Fibroblast of skin of left biceps (primary cell): ENCODE data around the gene VSIG10.
"Not testable (repeated sequence)": the region's sequence is repeated elsewhere in the genome, so short reads cannot be mapped to it uniquely, and the experiment has no call there.

Experiments
- DNase-seq, 2 experiments: peaks; one replicate each; pipeline ENCODE4 v3.0.0-alpha.2; 2013; ENCODE audit warnings: low read depth in 2 of 2

VSIG10 gene

DNA sequence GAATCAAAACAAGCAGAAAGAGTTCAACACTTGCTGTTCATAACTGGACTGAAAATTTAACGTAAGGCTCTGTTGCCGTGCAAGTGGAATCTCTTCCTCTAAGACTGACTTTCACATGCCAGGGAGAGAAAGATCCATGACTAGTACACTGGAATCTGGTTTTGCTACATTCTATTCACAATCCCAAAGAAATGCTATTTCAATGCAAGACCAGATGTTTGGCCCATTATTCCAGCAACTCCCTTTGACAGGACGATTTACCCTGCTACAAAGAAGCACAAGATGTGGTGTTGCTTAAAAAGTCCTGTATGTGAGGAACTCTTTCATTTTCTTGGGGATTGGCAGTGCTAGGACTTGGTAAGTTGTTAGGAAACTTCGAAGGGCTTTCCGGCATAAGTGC, 69.9 kb downstream of the VSIG10 start:
- DNase-seq = no peak

DNA sequence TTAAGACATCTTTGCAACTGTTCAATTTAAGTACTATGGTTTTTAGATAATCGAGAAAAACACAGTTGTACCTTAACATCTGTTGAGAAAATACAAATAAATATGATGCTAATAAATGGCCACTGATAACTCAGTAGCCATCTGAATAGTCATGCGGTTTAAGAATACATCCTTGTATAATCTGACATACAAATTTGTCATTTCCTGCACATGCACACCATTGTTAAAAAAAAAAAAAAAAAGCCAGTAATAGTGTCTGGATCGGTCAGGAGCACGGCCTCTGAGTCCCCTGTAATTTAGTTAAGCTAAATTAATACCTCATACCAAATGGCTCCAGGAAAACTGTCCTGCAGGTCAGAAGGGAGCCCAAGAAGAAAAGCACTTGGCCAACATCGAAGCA, 70.5 kb downstream of the VSIG10 start:
- no peak for DNase-seq

DNA sequence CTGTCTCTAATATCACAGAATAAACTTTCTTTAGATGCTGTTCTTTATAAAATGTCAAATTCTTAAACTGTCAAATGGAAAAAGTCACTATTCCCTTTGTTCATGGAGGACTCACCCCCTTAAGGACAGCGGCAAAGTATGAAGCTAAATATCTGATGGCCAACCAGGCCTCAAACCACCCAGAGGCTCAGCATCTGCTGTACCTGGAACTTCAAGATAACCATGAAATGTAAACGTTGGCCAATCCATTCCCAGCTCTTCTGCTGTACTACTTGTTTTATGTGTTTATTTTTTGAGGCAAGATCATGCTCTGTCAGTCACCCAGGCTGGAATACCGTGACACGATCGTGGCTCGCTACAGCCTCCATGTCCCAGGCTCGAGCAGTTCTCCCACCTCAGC, 71.6 kb downstream of the VSIG10 start:
- no peak for DNase-seq

DNA sequence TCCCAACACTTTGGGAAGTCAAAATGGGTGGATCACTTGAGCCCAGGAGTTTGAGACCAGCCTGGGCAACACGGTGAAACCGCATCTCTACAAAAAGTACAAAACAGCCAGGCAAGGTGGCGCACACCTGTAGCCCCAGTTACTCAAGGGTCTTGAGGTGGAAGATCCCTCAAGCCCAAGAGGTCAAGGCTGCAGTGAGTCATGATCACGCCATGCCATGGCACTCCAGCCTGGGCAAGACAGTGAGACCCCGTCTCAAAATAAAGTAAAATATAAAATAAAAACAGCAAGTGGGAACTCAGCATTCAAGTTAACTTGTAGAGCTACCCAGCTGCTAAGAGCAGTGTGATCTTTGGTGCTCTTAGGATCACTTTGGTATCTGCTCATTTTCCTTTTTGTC, 74.6 kb downstream of the VSIG10 start:
- DNase-seq = no peak

DNA sequence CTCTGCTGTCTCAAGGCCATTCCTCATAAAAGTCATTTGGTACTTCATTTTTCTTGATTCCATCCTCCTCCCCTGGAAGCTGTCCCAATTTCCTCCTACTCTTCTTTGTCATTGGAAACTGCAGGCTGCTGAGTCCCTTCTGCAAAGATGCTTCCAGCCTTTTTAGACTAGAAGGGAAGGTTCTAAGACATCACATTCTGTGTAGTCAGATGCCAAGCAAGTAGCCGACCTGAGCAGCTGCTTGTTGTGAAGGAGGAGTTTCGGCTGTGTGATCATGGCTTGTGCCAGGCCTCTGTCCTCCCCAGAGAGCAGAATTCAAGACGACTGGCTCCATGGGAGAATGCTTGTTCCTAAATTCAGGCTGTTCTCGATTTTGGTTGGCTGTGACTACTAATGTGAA, 78.6 kb downstream of the VSIG10 start:
- no peak for DNase-seq

DNA sequence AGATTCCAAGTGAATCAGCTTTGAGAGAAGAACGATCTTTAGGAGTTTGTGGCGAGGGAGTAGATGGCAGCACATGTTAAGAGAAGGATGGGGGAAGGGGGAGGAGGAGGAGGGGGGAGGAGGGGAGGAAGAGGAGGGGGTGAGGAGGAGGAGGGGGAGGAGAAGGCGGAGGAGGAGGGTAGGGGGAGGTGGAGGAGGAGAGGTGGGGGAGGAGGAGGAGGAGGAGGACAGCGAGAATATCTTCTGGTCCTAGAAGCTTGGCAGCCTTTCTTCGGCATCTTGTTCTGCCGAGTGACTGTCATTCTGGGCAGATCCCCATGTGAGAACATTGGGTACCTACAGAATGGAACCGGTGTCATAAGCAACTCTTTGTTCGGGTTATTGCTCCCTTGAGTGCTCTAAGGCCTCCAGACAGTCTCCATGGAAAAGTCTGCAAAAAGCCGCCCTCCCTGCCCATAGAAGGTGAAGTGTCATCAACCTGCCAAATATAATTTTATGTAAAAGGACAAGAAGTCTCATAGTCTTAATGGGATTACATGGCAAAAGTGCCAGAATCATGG, 80.4 kb downstream of the VSIG10 start:
- DNase-seq = no peak

DNA sequence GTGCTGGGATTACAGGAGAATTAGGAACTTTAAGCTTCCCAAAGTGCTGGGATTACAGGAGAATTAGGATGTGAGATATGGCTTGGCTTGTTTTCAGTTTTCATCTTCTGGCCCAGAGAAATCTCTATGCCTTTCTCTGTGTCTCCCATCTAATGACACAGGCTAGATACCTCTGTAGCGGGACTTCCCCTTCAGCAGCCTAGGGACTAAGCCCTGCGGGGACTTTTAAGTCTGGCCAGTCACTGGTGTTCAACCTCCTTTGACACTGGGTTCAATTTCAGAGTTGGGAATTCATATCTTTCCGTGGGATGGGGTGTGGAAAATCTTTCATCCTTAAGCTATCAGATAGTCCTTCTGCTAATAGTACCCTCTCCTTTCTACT, 81.1 kb downstream of the VSIG10 start:
- no peak for DNase-seq

DNA sequence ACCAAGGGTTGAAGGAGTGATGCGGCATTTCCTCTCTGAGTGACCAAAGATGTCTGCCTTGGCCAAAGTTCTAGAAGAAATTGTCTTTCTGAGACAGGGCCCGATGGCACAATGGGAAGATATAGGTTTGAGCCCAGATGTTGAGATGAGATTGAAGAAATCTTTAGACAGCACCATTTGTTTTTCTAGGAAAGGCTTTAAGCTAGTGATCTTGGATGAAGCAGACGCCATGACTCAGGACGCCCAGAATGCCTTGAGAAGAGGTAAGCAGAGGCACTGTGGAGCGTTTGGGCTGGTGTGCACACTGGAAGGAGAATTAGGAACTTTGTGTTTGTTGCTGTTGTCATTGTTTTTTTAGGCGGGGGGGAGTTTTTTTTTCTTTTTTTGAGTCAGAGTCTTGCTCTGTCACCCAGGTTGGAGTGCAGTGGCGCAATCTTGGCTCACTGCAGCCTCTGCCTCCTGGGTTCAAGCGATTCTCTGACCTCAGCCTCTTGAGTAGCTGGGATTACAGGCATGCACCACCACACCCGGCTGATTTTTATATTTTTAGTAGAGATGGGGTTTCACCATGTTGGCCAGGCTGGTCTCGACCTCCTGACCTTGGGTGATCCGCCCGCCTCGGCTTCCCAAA, 81.6 kb downstream of the VSIG10 start:
- not testable (repeated sequence) for DNase-seq

DNA sequence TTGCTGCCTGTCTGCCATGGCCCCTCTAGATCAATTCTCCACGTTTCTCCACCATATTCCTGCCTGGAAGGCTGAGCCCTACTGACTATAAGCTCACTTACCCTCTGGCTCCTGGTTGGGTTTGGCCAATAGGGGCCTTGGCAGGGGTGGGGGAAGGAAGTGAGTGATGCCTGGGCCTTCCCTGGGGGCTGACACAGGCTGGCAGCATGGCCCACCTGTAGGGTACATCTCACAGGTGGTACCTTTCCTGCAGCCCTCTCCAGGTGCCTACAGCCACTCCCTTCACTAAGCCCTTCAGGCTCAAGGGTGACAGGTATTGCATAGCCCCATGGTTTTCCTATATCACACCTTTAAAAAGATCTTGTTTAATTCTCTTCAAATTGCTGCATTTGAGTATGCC, 83.8 kb downstream of the VSIG10 start:
- DNase-seq = no peak

DNA sequence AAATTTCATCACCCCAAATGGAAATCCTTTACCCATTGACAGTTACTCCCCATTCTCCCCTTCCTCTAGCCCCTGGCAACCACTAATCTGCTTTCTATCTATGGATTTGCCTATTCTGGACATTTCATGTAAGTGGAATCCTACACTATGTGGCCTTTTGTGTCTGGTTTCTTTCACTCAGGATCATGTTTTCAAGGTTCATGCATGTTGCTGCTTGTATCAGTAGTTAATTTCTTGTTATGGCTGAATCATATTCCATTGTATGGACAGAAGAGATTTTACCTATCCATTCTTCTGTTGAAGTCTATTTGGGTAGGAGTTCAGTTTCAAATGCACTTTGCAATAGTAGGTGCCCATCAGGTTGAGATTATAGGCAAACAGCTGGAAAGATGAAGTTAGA, 85.9 kb downstream of the VSIG10 start:
- DNase-seq = no peak

DNA sequence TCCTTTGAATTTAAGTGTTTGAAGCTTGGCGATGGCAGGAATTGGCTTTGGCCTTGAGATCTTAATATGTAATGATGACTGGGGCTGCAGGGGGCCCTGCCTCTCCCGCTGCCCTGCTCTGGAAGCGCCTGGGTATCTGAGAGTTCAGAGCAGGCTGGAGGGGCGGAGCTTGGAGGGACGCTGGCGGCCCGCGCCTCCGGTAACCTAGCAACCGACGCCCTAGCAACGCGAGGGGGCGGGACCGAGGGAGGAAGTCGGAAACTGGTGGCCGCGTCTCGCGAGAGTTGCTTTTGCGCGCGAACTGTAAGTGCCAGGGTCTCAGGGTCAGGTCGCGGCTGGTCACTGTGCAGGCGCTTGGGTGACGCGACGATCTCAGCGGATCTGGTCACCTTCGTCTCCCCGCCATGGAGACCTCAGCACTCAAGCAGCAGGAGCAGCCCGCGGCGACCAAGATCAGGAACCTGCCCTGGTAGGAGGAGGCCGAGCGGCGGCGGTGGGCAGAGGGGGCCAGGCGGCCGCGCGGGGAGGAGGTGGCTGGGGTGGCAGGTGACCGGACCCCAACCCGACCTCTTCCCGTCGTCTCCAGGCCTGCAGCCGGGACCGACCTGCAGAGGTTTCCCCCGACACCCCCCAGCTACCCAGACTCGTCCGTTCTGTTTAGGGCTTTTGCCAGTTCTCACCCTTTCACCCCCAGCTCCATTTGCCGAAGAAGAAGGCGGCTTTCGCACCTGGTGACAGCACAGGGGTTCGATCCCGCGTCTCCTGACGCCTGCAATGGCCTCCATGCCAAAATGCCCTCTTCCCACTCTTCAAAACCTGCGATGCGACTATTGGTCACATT, 87.2 kb downstream of the VSIG10 start, which contains the start of gene RFC5:
TSS of gene RFC5 (plus strand) at position 280 of the 841 bp plus-strand sequence. CDS start at position 405, 125 bp downstream.
- peak; percentile 88 for DNase-seq

DNA sequence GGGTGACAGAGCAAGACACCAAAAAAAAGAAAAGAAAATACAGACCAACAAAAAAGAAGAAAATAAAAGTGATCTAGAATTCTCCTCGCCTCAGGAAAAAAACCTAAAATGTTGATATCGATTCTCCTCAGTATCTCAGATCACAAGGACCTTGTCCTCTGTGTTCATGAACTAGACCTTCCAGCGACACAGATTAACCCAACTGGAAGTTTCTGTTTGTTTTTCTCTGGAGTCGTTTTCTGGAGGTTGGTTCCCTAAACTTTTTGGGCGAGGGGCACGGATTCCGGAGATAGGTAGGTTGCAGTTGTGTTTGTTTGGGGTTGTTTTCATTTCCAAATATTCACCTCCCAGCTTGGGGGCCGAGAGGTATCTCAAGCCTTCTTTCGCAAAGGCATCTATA, 87.9 kb downstream of the VSIG10 start:
- no peak for DNase-seq

DNA sequence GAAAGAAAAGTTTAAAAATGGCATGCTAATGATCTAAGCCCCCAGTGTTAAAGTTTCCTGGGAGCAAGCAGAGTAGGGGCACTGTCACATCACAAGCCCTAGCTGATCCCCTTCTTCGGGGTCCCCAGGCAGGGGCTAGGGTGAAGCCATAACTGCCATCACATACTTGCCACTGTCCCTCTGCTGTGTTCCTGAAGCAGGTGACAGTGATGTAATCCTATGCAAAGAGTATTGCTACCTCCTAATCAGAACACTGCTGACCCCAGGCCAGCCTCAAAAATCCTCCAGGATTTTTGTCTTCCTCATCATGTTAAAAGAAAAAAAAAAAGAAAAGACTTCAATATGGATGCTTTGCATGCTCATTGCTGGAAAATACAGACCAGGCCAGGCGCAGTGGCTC, 88.5 kb downstream of the VSIG10 start:
- no peak for DNase-seq
